HG02759 (cell line): Measurements from ENCODE around the gene IL19.
"Not testable (repeated sequence)": the region's sequence is repeated elsewhere in the genome, so short reads cannot be mapped to it uniquely, and the experiment has no call there.

Source experiments
- ATAC-seq: cut with Tn5 transposase; IDR thresholded peaks from one replicate; pipeline ENCODE4 v1.9.1; 2021; ENCODE audit warnings: mild to moderate bottlenecking, moderate library complexity; ENCODE audit not compliant: unreplicated experiment

Gene IL19

DNA sequence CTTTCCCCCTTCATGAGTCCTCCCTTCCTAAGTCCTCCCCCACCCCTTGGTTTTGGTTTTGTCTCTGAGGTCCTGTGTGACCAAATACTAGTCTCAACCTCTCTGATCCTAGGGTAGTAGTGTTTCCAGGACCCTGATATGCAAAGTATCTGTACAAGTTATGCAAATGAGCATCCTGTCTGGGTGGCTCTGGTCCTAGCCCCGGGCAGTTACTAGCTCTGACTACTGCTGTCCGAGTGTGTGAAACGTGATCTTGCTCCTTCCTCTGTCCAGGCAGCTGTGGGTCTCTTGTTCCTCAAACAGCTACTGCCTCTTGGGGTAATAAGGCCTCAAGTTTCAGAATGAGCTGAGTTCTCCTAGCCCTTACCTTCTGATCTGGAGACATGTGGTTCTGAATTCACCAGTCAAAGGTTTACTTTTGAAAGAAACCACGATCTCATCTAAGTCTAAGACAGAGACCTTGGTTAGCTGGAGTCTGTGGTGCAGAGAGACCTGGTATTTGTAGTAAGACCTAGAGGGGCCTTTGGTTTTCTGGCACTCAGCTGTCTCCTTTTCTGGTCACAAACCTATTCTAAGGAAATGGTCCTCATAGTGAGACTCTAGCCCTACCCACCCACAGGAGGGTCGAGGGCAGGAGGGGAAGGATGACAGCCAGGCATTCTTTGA, 31.0 kb upstream of the IL19 start:
- ATAC-seq, result peak; percentile 80

DNA sequence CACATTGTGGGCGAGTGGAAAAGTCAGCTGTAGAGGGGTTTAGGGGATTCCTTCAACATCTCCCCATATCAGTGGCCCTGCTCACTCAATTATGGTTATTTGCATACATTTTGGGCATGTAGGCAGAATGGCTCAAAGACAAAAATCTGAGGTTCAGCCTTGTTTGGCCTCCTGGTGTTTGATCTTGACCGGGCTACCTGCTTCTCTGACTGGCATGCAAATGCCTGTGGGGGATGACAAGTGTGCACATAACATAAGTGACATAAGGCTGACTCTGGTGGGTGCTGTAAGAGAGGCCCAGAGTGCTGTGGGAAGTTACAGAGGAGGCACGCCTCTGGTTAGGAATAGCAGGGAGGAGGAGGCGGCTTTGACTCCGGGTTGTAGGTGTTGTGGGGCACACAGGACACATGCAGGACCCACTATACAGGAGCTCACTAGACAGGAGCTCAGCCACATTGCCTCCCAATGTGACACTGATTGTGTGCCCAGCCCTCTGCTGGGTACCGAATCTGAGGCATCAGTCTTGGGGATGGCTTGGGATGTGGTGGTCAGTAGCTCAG, 29.4 kb upstream of the IL19 start:
- ATAC-seq, result no peak

- ATAC-seq, result no peak
Measured at GRCh38 chr1:206742719-206743383, 27.7 kb upstream of the IL19 start.

DNA sequence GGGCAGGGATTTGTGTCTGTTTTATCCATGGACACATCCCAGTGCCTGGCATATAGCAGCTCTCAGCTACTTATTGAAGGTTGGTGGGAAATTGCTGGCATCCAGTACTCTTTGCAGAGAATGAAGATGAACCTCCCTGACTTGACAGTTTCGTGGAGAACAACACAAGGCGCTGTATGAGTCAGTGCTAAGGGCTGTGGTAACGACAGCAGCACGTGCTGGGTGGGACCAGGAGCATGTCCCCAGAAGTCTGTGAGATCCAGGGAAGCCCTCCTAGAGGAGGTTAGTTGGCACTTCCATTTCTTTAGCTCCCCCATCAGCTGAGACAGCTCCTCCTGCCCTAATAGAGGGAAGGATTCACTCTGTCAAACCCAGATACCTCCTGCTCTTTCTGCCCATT, 25.9 kb upstream of the IL19 start:
- ATAC-seq, result no peak

- ATAC-seq, result no peak
Measured at GRCh38 chr1:206745301-206745700, 25.3 kb upstream of the IL19 start.

DNA sequence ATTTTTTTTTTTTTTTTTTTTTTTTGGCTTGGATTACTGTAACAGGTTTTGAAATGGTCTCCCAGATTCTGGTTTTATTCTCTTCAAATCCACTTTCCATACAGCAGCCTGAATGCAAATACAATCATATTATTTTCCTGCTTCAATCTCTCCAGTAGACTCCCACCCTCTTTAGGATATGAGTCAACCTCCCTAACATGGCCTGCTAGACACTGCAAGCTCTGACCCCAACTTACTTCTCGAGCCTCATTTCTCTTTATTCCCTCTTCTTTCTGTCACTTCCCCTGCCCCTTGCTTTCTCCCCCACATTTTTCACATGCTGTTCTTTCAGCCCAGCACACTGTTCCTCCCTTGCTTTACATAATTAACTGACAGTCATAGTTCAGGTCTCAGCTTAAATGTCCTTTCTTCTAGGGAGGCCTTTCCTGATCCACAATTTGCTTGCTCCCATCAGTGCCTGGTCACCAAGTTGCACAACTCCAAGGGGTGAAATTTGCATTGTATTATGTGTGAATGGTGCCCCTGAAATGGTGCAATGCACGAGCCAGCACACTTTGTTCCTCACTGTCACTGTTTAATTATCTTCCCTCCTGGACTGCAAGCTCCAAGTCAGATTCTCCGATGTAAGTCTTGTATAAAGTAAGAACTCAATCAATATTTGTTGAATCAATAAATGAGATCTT, 22.1 kb upstream of the IL19 start:
- ATAC-seq, result no peak

DNA sequence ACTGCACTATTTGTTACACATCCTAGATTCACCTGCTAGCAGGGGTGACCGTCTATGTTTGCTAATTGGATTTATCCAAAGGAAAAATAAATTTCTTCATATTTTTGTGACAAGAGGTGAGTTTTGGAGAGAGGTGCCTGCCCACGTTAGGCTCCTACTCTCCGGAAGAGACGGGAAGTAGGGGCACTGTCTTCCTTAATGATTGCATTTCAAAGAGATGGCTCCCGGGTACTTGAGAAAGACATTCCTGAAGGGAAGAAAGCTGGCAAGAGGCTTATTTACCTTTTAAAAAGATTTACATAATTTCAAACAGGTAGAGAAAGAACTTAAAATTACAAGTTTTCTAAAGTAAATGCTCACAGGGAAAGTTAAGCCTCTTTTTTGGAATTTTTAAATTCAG, 18.7 kb upstream of the IL19 start:
- ATAC-seq, result no peak

GRCh38 chr1:206752481-206752880, 18.1 kb upstream of the IL19 start:
- no peak for ATAC-seq

- no peak for ATAC-seq
Measured at GRCh38 chr1:206753141-206753540, 17.4 kb upstream of the IL19 start.

DNA sequence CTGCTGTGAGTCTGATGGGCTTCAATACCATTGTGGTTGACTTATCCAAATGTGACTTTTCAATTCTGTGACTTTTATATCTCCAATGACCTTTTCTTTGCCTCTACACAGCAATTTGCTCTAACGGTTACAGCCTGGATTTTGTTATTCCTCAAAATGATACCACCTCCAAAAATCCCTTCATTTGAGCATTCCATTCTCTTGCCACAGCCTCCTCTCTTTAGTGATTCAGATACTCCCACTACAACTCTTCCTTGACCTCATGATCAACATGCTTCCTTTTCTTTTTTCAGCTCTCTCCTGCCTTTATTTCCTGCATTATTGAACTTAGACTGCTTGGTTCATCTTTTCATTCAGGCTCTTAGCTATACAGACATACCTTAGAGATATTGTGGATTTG, 16.6 kb upstream of the IL19 start:
- no peak for ATAC-seq

DNA sequence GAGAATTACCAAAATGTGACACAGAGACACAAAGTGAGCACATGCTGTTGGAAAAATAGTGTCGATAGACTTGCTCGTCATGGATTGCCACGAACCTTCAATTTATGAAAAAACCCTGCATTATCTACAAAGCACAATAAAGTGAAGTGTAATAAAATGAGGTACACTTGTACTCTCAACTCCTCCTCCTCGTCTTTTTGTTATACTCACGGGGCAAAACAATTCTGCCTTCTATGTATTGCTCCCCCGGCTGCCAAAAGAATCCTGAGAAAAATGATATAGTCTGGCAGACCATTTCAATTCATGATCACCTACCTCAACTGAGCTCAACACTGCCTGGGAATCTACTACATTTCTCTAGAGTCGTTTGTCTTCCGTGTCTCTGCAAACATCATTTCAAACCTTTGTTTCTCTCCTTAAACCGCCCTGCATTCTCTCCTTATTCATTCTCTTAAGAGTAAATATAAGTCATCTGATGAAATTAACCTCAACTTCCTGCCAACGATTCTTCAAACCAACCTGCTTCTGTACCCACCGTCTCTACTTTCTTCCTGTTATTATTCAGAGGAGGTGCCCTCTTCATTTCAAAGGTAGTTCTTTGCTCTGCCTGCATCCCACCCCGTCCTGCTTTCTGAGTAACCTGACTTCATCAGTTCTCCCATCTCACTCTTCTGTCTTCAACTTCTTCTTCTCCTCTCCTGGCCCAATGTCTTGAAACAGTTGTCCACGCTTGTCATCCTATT, 12.9 kb upstream of the IL19 start:
- no peak for ATAC-seq

DNA sequence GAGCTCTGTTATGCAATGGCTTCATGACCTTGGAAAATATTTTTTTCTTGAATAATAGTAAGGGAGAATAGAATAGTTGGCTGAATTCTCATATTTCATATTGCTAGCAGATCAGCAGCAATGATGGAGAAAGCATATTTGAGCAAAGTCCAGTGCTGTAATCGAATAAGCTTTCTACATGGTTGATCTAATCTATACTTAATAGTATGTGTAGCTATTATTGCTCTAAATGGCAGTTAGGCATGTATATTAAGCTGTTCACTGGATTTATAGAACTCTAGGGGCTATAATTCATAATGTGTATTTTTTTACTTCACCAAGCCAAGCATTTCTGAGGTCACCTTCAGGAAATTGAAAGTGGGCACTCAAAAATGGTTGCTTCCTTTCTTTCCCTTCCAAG, 10.0 kb upstream of the IL19 start:
- no peak for ATAC-seq

- ATAC-seq, result no peak
Measured at GRCh38 chr1:206761159-206761768, 9.3 kb upstream of the IL19 start.

DNA sequence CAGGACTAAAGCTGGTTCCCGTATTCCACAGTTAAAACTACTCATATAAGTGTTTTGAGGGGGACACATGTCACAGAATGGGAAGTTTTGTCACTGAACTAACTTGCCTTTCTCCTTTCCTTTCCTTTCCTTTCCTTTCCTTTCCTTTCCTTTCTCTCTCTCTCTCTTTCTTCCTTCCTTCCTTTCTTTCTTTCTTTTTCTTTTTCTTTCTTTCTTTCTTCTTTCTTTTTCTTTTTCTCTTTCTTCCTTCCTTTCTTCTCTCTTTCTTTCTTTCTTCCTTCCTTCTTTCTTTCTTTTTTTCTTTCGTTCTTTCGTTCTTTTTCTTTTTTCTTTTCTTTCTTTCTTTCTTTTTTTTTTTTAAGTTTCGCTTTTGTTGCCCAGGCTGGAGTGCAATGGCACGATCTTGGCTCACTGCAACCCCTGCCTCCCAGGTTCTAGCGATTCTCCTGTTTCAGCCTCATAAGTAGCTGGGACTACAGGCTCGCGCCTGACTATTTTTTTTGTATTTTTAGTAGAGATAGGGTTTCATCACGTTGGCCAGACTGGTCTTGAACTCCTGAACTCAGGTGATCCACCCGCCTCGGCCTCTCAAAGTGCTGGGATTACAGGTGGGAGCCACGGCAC, 7.7 kb upstream of the IL19 start:
- not testable (repeated sequence) for ATAC-seq

DNA sequence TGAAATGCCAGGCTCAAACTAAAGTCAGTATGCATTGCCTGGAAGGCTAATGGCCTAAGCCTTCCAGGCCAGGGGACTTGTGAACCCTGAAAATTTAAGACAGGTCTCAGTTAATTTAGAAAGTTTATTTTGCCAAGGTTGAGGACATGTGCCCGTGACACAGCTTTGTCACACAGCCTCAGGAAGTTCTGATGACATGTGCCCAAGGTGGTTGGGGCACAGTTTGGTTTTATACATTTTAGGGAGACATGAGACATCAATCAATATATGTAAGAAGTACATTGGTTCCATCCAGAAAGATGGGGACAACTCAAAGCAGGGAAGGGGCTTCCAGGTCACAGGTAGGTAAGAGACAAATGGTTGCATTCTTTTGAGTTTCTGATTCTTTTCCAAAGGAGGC, 4.8 kb upstream of the IL19 start:
- ATAC-seq, result not testable (repeated sequence)

DNA sequence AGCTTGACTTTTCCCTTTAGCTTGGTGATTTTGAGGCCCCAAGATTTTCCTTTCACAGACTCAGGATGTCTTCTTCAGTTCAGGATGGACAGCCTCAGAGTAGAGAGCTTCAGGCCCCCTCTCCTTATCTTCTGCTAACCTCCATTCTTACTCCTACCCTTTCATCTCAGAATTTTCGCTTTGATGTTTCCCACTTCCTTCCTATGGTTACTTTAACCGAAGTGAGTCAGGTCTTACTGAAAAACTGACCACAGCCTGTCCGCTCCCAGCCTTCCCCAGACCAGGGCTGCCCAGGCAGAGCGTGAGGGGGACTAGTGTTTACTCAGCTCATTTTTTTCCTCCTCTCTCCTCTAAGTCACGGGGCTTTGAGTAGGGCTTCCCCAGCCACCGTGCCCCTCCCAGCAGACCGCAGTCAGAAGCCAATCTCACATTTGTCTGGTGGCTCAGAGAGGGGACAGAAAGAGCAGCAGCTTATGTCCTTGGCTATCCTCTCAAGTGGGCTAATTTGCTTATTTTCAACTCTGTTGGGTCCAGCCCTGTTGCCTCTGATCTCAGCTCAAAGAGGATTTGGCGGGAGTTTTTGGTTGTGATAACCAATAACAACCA, 4.2 kb upstream of the IL19 start:
- ATAC-seq, result peak; percentile 59

DNA sequence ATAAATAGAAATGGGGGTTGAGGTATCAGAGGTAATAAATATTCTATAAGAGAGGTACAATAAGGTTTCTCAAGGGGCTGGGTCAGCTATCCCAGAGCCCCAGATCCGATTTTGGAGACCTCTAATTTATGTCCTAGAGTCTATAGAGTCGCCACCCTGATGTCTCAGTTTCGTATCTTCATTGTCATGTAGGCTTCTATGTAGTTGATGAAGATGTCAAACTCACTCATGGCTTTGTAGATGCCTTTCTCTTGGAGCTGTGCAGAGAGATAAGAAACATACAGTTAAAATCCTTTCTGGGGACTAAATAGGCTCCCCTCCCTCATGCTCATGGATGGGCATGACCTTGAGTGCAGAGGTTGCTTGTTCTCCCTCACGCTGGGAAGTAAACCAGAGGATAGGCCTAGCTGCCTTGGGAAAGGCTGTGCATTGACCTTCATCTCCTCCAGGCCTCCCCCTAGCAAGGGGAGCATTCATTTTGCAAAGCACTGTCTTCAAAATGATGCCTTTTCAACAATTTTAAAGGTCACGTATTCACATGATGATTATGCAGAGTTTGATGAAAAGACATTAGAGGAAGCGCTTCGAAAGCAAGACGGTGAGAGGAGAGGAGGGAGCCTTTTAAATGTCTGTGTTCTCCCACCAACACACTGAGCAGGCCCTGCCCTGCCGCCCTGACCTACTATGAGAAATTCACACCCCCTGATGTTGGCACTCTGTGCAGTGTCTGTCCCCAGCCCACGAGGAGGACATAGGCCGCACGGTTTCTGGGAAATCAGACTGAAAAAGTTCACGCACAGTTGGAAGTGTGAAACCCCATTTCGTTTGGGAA, 1.9 kb upstream of the IL19 start:
- ATAC-seq, result peak; percentile 2

- ATAC-seq, result peak; percentile 71
Measured at GRCh38 chr1:206769304-206769731, 1.3 kb upstream of the IL19 start.

DNA sequence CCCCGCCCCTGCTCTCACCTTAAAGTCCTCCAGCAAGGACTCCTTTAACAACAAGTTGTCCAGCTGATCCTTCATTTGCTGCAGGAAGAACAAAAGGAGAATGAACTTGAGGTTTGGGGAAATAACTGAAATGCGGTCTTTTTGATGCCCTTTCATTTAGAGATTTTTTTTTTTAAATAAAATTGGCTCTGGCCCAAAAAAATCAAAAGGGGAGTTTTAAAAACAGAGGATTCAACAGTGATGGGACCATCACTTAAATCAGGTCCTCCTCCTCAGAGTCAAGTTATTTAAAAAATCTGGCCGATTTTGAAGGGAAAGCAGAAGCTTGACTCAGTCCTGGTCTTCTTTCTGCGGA, 742 bp downstream of the IL19 start:
- no peak for ATAC-seq
